HG03064 (cell line): ENCODE data around the gene ZDHHC3.
"Not testable (repeated sequence)": the region's sequence is repeated elsewhere in the genome, so short reads cannot be mapped to it uniquely, and the experiment has no call there.

Experiments used
- ATAC-seq: cut with Tn5 transposase; IDR thresholded peaks from one replicate; pipeline ENCODE4 v1.9.1; 2021; ENCODE audit warnings: low read depth; ENCODE audit not compliant: unreplicated experiment

Gene ZDHHC3

DNA sequence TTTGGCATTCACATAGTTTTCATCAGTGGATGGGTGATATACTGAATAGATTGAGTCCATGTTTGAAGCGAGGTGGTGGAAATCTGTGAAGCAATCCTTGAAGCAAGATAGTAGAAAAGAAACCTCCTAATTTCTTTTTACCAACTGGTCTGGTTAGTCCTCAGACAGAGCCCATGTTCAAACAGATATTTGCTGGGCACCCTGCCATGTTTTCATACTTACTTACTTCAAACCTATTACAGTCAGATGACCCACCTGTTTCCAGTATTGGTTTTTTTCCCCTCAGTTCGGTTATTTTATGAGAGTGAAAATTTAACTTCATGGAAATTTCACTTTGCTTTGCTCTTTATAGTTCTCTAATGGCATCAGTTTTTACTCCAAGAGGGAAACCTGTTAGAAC is 23.8 kb upstream of the ZDHHC3 start:
- no peak for ATAC-seq

DNA sequence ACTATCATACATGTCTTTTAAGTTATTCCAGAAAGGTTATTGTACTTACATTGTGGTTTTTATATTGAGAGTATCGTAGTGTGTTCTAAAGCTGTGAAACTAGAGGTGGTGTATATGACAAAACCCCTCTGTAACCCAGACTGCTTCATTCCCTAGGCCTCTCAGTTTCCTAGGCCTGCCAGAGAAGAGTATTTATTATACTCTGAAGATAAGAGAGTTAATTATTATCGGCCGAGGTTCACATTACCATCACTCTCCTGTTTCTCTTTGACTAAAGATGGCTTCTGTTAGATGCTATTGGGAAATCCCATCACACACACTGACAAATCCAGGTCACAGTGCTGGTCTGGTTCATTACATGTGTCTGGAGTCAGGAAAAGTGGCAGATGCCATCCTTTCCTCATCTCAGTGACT is 20.6 kb upstream of the ZDHHC3 start:
- ATAC-seq = no peak

DNA sequence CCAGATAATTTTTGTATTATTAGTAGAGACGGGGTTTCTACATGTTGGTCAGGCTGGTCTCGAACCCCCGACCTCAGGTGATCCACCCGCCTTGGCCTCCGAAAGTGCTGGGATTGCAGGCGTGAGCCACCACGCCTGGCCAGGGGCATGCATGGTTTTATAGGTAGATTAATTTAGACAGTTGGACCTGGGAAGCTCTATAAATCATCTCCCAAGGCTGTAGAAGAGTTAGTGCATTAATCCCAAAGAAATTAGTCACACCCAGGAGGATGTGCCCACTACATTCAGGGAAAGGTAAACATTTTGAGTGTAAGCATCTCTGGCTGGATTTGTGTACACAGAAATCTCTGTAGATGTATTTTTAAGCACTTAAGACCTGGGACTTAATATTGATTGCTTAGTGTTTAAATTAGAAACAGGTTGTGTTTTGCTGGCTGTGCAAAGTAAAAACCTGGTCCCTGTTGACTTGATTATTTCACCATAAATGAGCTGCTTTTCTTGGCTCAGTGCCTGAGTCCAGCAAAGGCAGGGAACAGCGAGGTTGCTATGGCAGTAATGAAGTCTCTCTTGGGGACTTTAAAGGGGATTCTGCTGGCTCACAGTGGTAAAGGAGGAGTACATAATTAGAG is 19.3 kb upstream of the ZDHHC3 start:
- ATAC-seq = no peak

DNA sequence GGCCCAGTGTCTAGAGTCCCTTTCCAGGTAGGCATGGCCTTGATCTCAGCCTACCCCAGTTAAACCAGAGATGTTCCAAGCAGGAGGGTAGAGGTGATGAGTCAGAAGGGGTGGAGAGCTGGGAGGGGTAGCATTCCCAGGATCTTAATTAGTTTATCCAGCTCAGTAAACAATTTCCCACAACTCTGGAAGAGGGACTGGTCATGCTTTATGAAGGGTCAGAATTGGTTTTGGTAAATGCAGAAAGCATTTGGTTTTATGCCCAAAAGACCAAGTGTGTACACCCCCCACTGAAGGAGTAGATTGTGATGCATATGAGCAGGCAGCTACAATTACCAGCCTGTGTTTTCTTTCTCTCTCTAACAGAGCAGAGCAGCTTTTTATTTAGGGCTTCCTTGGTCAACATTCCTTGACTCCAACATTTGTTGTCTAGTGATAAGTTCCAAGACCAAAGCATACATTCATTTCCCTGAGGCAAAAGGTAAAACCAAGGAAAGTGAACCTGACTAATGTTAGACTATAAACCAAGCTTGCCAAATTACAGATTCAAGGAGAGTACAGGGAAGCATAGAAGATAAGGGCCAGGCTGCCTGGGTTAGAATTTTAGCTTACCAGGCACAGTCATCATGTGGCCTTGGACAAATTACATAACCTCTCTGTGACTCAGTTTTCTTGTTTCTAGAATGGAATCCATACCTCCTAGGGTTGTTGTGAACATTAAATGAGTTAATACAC is 17.7 kb upstream of the ZDHHC3 start:
- no peak for ATAC-seq

DNA sequence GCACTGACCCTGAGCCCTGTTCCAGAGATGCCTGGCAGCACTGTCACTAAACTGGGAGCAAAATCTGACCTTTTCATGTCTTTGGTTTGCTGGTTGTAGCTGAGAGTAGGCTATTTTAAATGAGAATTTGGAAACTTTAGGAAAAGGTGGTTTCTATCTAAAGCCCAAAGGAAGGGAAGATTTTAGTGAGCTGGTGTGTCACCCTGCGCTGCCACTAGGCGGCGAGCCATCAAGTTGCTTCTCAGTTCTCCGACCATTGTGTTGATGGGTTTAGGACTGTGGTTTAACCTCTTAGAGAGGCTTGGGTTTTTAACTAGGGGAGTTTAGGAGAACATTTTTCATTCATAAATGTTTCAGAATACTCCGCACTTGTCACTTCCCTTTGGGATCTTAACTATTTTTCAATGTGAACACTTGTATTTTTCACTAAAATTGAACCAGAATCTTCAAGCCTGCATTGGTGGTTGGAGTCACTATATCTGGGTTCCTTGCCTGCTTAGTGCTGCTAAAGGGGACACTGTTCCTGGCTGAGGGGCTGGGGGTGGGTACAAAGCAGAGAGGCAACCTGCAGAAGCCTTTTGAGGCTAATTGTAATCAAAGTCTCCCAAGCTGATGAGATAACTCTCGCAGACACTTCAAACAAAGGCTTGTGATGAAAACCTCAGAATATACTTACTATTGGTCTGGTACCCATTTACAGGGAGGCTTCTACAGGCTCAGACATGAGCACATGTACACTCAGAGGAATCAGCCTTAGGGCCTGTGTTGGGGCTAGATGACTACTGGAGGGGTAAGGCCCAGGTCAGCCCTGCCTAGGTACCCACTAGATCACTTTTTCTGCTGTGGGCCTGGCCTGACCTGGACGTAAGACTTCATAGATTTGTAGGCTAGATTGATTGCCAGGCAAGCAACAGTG is 16.8 kb upstream of the ZDHHC3 start:
- no peak for ATAC-seq

DNA sequence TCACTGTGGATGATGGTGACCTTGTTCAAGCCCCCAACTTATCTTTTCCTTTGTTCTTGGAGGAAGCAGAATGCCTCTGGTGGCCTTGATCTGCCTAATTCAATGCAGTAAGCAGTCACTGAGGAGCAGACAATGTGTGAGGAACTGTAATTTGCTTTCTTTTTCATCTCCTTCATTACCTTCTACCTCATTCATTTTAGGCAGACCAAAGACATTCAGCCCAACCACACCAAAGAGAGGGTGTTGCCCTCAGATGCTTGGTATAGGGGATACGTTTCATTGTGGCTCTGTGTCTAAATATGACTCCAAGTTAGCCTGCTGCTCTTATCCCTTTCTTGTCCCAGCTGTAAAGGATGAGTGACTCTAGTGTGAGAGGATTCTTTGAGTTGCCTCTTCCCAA is 15.4 kb upstream of the ZDHHC3 start:
- ATAC-seq = no peak

DNA sequence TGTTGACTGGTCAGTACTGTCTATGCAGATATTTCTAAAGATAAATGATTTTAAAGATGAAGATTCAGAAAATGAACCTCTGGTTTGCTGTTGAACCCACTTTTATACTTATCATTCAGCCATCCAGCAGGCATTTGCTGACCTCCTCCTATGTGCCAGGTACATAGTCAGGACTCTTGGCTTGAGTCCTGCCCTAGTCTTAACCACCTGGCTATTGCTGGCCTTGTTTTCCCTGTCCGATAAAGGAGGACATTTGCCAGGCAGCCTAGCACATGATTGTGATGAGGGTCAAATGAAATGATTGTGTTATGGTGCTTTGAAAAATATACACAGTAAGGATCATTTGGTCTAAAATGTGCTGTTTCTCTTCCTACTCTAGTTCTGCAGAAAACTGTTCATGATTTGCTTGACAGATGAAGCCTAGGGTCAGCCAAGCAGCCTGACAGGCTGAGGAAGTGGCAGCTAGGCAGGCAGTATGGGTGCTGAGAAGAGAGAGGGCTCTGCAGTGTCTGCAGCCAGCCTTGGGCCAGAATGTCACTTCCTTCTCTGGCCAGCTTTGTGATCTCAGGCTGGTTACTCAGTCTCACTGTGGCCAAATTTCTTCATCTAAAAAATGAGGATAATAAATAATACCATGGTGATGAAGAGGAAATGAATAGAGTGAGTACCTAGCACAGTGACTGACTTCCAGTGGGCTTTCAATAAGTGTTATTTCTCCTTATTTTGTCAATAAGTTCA is 13.8 kb upstream of the ZDHHC3 start:
- ATAC-seq = no peak

DNA sequence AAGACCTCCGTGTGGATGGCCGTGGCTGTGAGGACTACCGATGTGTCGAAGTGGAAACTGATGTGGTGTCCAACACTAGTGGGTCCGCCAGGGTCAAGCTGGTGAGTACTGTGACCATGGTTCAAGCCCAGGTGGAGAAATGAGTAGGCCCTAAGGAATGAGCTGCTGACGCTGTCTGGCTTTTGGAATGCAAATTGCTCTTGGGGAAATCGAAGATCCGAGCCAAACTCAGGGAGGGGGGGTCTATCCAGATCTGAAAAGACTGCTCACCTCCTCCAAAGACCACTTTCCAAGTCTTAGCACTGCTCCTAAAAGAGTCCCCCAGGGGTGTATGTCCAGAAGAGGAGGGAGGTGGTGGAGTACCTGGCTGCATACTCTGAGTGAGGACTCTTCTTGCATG is 13.2 kb upstream of the ZDHHC3 start:
- ATAC-seq = no peak

DNA sequence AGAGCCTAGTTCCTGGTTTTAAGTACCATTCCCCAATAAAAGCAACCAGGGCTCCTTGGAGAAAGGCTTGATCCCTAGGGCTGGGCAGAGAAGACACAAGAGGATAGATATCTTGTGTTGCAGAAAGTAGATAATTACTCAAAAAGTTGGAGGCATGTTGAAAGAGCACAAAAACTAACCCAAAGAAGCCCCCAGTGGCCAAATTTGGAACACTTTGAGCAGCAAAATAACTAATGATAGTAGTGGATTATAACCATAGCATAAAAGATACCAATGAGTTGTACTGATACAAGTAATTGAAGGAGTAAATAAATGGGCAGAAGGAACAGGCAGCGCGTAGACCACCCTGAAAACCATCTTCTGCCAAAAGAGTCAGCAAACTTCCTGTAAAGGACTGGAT is 12.1 kb upstream of the ZDHHC3 start:
- no peak for ATAC-seq

DNA sequence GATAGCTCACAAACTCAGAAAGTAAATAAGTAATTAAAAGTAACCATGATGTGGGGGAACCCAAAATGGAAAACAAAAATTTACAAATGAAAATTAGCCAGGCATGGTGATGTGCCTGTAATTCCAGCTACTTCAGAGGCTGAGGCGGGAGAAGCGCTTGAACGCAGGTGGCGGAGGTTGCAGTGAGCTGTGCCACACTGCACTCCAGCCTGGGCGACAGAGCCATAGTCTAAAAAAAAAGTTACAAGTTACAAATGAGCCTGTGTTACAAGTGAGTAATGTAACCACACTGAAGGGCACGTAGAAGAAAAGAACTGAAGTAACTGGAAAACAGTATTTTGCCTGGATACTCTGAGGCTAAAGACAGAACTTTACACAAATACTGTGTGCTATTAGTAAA is 11.4 kb upstream of the ZDHHC3 start:
- no peak for ATAC-seq

DNA sequence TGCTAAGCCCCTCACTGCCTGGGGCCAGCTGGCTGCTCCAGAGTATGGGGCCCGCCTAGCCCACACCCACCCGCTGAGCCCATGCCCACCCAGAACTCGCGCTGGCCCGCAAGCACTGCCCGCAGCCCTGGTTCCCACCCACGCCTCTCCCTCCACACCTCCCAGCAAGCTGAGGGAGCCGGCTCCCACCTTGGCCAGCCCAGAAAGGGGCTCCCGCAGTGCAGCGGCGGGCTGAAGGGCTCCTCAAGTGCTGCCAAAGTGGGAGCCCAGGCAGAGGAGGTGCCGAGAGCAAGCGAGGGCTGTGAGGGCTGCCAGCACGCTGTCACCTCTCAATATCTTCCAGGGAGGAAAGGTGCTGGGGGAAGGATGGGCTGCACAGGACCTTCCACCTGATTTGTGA is 10.4 kb upstream of the ZDHHC3 start:
- ATAC-seq = not testable (repeated sequence)

DNA sequence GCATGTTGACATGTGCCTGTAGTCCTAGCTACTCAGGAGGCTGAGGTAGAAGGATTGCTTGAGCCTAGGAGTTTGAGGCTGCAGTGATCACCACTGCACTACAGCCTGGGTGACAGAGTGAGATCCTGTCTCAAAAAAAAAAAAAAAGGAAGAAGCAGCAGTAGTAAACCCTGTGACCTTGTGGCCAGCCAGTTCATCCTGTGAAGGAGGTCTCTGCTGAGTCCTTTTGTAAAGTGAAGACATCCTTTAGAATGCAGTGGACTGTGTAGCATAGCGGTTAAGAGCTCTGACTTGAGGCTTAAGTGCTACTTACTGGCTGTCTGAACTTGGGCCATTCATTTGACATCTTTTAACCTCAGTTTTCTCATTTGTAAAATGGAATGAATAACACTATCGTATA is 8.4 kb upstream of the ZDHHC3 start:
- no peak for ATAC-seq

DNA sequence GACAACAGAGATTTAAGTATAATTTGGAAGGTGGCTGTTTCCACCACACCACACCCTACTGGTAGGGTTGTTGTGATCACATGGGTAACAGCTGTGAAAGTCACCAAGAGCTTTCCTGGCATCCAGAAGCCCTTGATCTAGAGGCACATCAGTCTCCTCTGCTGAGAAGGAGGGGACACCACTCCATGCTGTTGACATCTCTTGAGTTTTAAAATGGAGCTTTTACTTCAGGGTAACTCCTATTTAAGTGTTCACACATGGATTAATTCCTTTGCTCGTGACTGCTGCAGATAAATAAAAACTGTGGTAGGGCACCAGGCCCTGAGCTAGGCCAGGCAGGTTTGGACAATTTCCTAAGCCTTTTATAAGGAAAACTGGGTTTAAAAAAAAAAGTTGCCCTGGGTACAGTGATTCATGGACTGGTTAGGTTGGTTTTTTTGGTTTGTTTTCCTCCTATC is 7.5 kb upstream of the ZDHHC3 start:
- ATAC-seq = no peak

DNA sequence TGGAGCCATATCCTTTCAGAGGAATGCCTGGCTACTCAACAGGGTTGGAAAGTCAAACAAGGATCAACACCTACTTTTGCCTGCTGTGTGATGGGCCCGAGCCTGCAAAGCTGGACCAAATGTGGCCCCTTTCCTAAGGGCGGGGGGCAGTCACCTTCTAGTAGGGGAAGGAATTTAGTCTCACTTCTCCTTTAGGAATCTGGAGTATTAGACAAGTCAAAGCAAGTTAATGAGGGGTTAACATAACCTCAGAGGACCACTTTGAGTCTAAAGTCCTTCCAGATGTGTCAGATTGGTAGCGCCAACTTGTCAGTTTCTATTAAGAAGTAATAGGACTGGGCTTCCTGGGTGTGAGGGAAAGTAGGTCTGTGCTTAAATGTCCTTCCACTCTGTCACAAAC is 6.8 kb upstream of the ZDHHC3 start:
- ATAC-seq = no peak

DNA sequence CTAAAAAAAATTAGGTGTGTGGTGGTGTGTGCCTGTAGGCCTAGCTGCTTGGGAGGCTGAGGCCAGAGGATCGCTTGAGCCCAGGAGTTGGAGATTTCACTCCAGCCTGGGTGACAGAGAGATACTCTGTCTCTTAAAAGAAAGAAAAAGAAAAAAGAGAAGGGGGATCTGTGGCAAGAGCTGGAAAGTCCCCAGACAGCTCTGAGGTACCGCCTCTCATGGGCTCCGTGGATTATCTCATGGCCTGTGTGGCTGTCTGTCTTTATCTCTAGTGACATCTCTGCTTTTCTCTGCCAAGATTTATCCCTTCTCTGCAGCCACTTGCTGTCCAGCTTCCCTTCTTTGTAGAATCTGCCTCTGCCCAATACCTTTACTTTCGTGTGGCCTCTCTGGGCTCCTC is 5.8 kb upstream of the ZDHHC3 start:
- ATAC-seq = no peak

DNA sequence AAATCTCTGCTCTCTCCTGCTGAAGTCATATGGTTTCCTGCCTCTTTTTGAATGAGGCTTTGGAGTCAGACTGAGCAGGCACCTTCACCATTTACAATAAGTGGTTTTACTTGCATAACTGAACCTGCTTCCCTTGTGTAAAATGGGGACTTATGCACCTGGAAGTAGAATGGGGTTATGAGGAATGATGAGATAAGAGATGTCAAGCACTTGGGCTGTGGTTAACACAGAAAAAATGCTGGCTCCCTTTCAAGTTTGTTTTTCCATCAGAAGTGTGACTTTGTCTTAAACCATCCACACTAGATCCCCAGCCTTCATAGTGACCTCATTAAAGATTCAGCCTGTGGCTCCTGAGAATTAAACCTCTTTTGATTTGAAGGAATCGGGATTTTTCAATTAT is 5.2 kb upstream of the ZDHHC3 start:
- no peak for ATAC-seq

DNA sequence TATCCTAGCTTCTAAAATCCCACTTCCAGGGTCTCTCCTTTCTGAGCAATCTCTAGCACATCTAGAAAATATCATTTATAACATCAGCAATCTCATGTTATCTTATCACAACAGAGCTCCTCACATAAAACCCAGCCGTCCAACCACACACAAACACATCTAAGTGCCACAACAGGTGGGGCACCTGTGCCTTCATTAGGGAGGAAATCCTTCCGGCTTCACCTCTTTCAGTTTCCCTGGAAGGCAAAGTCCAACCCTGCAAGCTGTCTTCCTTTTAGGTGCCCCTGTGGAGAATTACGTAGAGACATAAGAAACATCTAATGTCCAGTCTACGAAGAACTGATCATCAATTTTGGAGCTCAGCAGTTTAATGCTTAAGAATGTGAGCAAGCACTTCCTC is 1.6 kb downstream of the ZDHHC3 start:
- ATAC-seq = no peak

DNA sequence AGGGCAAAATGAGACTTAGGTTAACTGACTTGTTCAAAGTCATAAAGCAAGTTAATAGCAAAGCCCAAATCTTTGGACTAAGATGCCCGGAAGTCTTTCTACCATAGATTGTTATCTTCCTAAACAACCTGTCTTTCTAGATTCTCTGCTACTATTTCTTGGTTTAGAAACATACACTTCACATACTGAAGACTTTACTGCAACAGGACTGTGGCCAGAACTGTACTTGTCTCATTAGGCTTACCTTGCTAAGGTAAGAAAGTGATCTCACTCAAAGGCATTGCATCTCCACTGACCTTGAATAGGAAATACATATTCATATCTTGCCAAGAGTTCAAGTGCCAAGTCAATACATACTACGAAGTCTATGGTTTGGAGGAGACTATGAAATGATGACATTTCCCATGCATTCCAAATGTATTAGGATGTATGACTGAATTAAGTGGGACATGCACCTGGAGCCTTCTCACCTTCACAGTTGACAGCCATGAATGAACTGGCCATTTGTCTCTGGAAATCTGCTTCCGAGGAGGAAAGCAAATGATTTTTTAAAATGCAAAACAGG is 5.0 kb downstream of the ZDHHC3 start:
- ATAC-seq = no peak

DNA sequence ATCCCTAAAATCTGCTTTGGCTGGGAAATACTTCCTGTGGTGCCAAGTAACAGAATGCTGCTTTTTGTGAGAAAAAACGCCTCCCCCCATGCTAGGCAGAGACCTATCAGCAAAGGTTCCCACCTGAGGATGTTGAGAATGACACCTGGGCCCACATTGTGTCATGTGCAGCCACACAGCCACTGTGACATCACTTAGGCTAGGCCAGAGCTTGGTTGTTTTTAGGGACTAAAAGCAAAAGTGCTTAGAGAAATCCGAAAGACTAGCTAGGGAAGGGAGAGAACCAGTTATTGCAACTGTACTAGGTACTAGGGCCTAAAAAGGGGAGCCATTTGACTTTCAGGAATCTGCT is 6.2 kb downstream of the ZDHHC3 start:
- ATAC-seq = no peak

DNA sequence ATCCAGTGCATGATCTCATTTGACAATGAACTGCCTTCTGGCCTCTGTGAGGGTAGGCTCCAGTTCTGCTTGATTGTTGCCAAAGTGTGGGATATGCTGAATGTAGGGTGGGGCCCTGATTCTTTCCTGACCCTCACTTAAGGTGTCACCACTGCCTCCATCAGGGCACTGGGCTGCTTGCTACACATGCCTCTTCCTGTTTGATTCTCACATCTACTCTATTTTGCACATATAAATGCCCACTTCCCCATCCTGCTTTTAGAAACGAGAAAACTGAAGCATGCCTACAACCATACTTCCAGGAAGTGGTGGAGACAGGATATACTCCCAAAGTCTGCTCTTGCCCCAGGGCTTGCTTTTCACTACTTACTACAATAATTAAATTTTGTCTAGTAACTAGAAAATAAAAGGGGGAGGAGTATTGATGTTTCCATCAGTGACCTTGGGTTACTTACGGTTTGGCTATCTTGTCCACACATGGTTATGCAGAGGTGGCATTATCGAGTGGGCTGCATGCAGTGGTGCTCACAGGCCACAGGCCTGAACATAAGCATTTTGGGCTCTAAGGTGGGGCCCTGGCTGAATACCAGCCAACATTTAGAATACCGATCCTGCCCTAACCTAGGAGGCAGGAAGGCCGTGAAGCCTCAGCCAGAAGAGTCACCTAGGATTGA is 6.7 kb downstream of the ZDHHC3 start:
- ATAC-seq = no peak
